ENCODE measurements around the gene ZCCHC7.
"Not testable (repeated sequence)": the region's sequence is repeated elsewhere in the genome, so short reads cannot be mapped to it uniquely, and the experiment has no call there.

Gene ZCCHC7

GRCh38 chr9:37290366-37290939 lies 170.1 kb downstream of the ZCCHC7 start:
- in situ Hi-C loops (cut with MboI; ENCODE audit: low sequenced_read_pairs), result no loop called here

GRCh38 chr9:37290940-37291485 lies 170.6 kb downstream of the ZCCHC7 start:
- in situ Hi-C loops (cut with MboI; ENCODE audit: low sequenced_read_pairs), result no loop called here

- in situ Hi-C loops (cut with MboI; ENCODE audit: low sequenced_read_pairs), result not testable (repeated sequence)
These were observed 171.4 kb downstream of the ZCCHC7 start for GRCh38 chr9:37291612-37292238.

GRCh38 chr9:37292896-37293295 lies 172.5 kb downstream of the ZCCHC7 start:
- in situ Hi-C loops (cut with MboI; ENCODE audit: low sequenced_read_pairs), result no loop called here

GRCh38 chr9:37293664-37294524 lies 173.5 kb downstream of the ZCCHC7 start:
- in situ Hi-C loops (cut with MboI; ENCODE audit: low sequenced_read_pairs), result no loop called here

- in situ Hi-C loops (cut with MboI; ENCODE audit: low sequenced_read_pairs), result no loop called here
These were observed 174.8 kb downstream of the ZCCHC7 start for GRCh38 chr9:37295178-37295577.

- in situ Hi-C loops (cut with MboI; ENCODE audit: low sequenced_read_pairs), result no loop called here
These were observed 175.4 kb downstream of the ZCCHC7 start for GRCh38 chr9:37295796-37296195.

GRCh38 chr9:37297592-37297991 lies 177.2 kb downstream of the ZCCHC7 start:
- in situ Hi-C loops (cut with MboI; ENCODE audit: low sequenced_read_pairs), result no loop called here

- in situ Hi-C loops (cut with MboI; ENCODE audit: low sequenced_read_pairs), result no loop called here
These were observed 180.2 kb downstream of the ZCCHC7 start for GRCh38 chr9:37300620-37301019.

GRCh38 chr9:37301042-37301853 lies 180.9 kb downstream of the ZCCHC7 start:
- in situ Hi-C loops (cut with MboI; ENCODE audit: low sequenced_read_pairs), result no loop called here

GRCh38 chr9:37301854-37302172 lies 181.4 kb downstream of the ZCCHC7 start:
- in situ Hi-C loops (cut with MboI; ENCODE audit: low sequenced_read_pairs), result no loop called here

GRCh38 chr9:37302277-37302676 lies 181.9 kb downstream of the ZCCHC7 start:
- in situ Hi-C loops (cut with MboI; ENCODE audit: low sequenced_read_pairs), result no loop called here

GRCh38 chr9:37303272-37303671 lies 182.9 kb downstream of the ZCCHC7 start:
- in situ Hi-C loops (cut with MboI; ENCODE audit: low sequenced_read_pairs), result not testable (repeated sequence)

- in situ Hi-C loops (cut with MboI; ENCODE audit: low sequenced_read_pairs), result no loop called here
These were observed 188.8 kb downstream of the ZCCHC7 start for GRCh38 chr9:37309136-37309535.

- in situ Hi-C loops (cut with MboI; ENCODE audit: low sequenced_read_pairs), result loop anchor here (10.0 kb wide), 1 partner anchor 57 kb away; no protein-coding TSS in a partner anchor
These were observed 191.7 kb downstream of the ZCCHC7 start for GRCh38 chr9:37311938-37312708.

- in situ Hi-C loops (cut with MboI; ENCODE audit: low sequenced_read_pairs), result no loop called here
These were observed 203.9 kb downstream of the ZCCHC7 start for GRCh38 chr9:37324261-37324683.

GRCh38 chr9:37324691-37325490 lies 204.5 kb downstream of the ZCCHC7 start:
- in situ Hi-C loops (cut with MboI; ENCODE audit: low sequenced_read_pairs), result no loop called here

GRCh38 chr9:37325778-37326177 lies 205.4 kb downstream of the ZCCHC7 start:
- in situ Hi-C loops (cut with MboI; ENCODE audit: low sequenced_read_pairs), result no loop called here

GRCh38 chr9:37327553-37327952 lies 207.2 kb downstream of the ZCCHC7 start:
- in situ Hi-C loops (cut with MboI; ENCODE audit: low sequenced_read_pairs), result no loop called here
